ENCODE results near the gene TNRC6C.
A peak's percentile ranks its signal among the peaks of the same experiment; 100 is the strongest.

Gene TNRC6C, protein sequence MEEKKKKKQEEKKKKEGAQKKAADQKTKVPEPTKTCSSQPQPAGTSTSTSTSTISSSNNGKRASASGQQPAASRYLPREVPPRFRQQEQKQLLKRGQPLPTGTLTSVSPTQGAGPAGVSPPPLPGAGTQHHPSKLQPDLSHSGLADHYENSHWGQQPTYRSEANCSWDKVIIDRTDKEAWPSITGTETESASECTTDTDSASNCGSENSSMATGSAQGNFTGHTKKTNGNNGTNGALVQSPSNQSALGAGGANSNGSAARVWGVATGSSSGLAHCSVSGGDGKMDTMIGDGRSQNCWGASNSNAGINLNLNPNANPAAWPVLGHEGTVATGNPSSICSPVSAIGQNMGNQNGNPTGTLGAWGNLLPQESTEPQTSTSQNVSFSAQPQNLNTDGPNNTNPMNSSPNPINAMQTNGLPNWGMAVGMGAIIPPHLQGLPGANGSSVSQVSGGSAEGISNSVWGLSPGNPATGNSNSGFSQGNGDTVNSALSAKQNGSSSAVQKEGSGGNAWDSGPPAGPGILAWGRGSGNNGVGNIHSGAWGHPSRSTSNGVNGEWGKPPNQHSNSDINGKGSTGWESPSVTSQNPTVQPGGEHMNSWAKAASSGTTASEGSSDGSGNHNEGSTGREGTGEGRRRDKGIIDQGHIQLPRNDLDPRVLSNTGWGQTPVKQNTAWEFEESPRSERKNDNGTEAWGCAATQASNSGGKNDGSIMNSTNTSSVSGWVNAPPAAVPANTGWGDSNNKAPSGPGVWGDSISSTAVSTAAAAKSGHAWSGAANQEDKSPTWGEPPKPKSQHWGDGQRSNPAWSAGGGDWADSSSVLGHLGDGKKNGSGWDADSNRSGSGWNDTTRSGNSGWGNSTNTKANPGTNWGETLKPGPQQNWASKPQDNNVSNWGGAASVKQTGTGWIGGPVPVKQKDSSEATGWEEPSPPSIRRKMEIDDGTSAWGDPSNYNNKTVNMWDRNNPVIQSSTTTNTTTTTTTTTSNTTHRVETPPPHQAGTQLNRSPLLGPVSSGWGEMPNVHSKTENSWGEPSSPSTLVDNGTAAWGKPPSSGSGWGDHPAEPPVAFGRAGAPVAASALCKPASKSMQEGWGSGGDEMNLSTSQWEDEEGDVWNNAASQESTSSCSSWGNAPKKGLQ (N-terminal part only)

DNA sequence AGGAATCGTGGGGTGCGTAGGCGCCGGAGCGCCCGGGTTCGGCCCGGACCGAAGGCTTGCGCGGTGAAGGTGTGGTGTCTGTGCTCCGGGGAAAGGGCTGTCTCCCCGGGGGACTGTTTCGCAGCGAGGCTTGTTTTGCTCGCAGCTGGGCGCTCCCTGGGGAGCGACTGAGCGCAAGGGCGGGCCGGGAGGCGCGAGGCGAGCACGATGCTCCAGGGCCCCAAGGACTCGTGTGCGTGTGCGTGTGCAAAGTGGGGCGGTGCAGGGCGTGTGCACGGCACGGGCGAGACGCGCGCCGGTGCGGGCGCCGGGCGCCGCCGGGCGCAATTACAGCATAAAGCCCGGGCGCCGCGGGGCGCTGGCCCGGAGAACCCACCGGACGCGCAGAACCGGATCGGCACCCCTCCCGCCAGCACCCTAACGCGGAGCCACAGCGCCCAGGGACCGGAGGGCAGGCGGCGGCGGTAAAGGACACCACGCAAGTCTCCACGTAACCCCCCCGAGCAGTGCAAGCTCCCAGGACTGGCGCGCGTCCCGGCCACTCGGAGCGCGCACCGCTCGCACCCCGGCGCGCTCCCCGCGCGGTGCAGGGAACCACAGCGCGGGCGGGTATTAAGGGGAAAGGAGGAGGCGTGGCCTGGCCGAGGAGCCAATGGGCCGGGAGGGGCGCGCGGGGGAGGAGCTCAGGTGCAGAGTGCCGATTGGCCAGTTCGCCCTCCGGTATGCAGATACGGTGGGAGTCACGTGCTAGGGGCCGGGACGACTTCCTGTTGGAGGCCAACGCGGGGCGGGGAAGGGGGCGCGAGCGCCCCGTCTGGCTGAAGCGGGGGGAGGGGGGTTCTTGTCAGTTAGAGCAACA is at the start of gene TNRC6C:
TSS of gene TNRC6C (plus strand) at position 847 of the 859 bp plus-strand sequence. CDS start 45,504 bp downstream, outside the sequence.
- peak; percentile 97 to 100 (median 98) for DNase-seq

DNA sequence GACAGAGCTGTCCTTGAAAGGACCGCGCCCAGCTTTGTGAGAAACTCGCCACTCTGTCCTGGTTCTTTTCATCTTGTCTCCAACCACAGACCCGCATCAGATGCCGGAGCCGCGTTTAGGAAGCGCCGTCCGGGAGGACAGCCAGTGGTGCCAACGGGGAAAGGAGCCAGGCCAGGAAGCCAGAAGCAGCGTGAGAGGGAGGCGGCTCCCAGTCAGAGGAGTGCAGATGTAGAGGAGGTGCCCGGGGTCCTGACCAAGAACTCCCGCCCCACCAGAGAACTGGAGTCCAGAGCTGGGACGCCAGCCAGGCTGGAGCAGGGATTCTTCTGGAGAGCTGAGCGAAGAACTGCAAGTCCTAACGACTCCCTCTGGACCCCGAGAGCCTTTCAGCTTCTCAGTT is 49.3 kb upstream of the TNRC6C start:
- no peak for DNase-seq

DNA sequence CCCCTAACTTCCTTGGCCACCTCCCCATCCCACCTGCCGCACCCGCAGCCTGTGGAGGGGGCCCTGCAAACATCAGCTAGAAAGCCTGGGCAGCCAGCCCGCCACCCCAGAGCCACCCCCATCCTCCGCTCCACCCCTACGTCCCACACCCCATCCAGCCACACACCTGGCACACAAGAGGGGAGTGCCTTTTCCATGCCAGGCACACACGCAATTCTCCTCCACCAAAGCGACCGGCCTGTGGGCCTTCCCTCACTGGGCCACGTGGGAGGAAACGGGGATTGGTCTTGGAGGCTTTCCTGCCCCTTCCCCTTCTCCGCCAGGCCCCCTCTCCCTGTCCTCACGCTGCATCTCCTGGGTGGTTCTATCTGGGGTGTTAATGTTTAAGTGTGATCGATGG is 48.7 kb upstream of the TNRC6C start:
- DNase-seq = no peak

DNA sequence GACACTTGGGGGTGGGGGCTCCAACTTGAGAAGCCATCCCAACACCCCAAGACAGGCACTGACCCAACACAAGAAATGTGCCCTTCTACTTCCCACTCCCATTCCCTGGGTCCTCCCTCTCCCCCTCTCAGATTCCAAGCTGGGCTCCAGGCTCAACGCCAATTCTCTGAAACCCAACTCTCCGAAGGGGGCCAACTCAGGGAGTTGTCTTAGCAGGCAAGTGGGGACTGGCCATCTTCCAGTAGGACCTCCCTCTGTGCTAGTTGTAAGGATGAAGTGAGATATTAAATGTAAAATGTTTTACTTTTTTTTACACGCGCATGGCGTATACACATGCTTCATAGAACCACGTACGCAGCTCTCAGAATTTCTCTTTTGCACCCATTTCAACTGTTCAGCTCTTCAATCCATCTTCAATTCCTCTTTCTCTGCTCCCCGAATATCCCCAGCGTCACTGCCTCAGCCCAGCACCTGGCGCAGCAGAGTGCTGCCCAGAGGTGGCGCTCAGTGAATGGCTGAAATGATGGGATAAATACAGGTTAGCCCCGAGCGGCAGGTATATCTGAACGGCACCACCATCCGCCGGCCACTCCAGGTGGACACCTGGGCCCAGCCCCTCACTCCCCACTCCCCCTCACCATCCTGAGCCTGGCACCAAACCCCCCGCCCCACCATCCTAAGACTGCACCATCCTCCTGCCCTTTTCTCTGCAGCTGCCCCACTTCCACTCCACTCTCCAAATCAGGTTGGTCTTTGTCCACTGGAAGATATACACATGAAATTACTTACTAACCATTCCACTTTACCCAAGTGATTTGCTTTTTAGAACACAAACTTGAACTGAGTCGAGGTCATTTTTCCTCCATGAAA is 43.9 kb upstream of the TNRC6C start:
- DNase-seq = no peak

- DNase-seq = no peak
Measured at GRCh38 chr17:77915594-77916021, 42.9 kb upstream of the TNRC6C start.

- DNase-seq = no peak
Measured at GRCh38 chr17:77916264-77916663, 42.2 kb upstream of the TNRC6C start.

DNA sequence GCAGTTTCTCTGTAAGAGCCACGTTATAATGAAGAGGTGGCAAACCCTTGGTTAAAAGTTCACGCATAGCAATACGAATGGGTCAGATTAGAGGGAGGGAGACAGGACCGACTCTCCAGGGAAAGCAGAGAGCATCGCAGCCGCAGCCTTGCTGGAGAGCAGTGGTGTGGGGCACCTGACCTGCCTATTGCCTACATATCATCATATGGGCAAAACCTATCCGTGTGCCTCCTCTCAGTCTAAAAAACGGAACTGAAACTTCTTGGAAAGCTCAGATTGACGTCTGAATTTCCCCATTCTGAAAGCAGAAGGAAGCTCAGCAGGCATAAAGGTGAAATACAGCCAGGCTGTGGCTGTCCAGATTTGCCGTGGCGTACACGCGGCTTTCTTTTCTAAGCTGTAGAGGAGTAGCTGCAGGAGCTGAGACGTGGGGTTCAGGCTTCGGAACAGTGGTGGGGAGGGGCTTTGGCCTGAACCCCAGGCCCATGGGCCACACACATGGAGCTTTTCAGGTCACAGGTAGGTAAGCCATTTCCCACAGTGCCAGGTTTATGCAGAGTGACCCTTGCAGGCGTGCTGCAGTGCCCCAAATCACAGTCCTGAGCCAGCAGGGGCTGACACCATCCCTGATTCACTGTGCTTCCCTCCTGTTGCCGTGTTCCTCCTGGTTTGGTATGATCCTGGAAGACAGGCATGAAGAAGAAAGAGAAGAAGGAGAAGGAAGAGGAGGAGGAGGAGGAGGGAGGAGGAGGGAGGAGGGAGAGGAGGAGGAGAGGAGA is 41.6 kb upstream of the TNRC6C start:
- DNase-seq = no peak

- DNase-seq = no peak
Measured at GRCh38 chr17:77919276-77919675, 39.2 kb upstream of the TNRC6C start.

DNA sequence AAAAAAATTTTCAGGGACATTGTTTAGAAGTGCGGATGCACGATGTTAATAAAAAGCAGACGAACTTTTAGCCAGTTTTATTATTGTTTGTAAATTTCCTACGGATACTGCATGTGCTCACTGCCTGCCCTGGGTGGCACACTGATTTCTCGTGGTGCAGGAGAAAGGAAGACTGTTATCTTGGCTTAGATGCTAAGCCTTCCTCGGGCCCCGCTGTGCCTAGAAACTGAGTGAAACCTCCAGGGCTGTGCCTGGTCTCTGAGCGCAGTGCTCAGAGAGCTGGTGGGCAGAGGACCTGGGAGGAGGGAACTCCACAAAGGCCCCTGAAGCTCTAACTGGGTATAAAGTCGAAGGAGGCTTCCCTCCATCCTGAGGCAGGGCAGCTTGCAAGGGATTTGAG is 35.4 kb upstream of the TNRC6C start:
- DNase-seq = no peak

GRCh38 chr17:77923776-77924513 is 34.6 kb upstream of the TNRC6C start:
- no peak for DNase-seq

DNA sequence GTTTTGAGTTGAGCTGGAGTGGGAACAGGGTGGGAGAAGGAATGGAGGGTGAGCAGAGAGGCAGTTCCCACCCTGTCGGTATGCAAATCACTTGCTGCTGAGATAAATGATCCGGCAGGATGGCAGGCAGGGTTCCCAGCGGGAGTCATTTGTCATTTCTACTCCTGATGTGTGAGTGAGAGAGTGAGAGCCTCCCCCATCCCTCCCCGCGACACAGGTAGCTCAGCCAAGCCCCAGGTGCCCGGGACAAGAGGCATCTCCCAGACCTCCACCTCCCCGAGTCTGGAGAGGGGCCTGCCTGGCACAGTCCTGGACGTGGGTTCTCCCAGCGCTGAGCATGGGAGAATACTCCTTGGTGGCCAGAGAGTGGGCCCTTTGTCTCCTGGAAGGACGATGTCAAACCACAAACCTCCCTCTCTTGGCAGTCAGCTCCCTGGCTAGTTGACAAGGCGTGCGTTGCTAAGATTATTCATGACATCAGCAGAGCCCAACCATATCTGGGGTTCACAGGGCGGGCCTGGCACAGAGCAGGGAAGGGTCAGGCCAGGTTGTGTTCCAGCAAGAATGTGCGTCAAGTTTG is 33.7 kb upstream of the TNRC6C start:
- DNase-seq = no peak

- no peak for DNase-seq
Measured at GRCh38 chr17:77925831-77926543, 32.5 kb upstream of the TNRC6C start.

DNA sequence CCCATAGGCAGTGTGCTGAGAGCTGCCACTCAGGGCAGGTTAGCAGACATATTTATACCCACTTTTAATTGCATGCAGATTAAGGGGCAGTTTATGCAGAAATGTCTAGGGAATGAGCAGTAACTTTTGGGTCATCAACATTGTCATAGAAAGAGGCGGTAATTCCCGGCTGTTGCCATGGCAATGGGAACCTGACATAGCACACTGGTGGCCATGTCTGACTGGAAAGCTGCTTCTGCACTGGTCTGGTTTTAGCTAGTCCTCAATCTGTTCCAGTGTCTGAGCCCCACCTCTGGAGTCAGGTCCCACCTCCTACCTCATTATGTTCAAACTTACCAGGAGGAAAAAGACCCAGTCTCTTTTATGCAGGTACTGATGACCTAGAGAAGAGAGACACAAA is 31.5 kb upstream of the TNRC6C start:
- DNase-seq = no peak

- DNase-seq = no peak
Measured at GRCh38 chr17:77927777-77928518, 30.6 kb upstream of the TNRC6C start.

GRCh38 chr17:77928519-77929179 is 29.9 kb upstream of the TNRC6C start:
- DNase-seq = no peak

GRCh38 chr17:77929180-77929564 is 29.3 kb upstream of the TNRC6C start:
- DNase-seq = no peak

DNA sequence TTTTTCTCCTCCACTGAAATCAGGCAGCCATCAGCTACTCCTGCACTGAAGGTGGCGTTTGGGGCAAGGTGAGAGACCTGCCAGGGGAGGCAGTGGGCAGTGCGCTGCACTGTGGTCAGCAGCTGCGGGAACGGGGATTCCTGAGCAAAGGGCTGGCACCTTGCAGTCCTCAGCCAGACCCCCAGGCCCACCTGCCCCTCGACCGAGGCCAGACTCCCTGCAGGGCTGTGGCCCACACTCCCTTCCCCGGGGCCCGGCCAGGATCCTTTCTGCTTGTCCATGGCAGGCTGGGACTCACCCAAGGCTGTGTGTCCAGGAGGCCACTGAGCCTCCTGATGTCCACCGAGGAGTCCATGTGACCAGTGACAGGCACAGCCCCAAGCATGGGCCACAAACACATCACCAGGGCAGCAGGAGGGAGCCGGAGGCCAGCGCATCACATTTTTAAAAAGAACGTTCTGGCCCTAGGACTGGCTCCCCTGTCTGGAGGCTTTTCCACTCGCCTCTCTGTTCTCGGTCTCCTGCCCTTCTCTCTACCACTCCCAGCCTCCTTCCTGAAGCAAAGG is 28.5 kb upstream of the TNRC6C start:
- no peak for DNase-seq

Data from activated CD4-positive, CD25-positive, alpha-beta regulatory T cell (primary cell).